A673 (cell line): ENCODE data around the gene SLC13A5.

Experiments used
- EZH2 ChIP-seq: fragments of 200-600 bp; sonication (generic); IDR thresholded peaks from 2 replicates; pipeline ENCODE4 v1.6.1; 2017; ENCODE audit warnings: borderline replicate concordance, low read depth, mild to moderate bottlenecking, mixed read lengths, antibody characterized with exemption, low read length; ENCODE audit not compliant: poor library complexity, severe bottlenecking
- TF ChIP-seq, protein P1 (sequence below): fragments of 300-800, 200-600 bp; sonication (generic); conservative IDR thresholded peaks from 2 replicates; pipeline ENCODE4 v1.5.1; 2017; ENCODE audit warnings: low read depth, mild to moderate bottlenecking, antibody characterized with exemption, low read length, moderate library complexity, mixed read lengths

DNA sequence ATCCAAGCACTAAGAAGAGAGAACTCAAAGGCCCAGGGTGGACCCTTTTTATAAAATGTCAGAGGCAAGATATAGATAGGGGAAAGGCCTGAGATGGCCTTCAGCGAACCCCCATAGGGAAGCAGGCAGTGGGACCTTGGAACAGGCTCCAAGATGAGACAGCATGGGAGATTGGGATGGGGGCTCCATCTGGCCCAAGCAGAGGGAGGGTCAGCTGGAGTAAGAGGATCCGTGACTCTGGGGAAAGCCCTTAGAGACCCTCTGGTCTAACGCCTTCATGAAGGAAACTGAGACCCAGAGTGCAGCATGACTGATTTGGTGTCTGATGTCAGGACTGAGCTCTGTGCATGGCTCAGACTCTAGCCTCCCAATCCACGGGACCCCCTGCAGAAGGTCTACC lies 30.8 kb downstream of the SLC13A5 start:
- TF ChIP-seq, protein P1, sequence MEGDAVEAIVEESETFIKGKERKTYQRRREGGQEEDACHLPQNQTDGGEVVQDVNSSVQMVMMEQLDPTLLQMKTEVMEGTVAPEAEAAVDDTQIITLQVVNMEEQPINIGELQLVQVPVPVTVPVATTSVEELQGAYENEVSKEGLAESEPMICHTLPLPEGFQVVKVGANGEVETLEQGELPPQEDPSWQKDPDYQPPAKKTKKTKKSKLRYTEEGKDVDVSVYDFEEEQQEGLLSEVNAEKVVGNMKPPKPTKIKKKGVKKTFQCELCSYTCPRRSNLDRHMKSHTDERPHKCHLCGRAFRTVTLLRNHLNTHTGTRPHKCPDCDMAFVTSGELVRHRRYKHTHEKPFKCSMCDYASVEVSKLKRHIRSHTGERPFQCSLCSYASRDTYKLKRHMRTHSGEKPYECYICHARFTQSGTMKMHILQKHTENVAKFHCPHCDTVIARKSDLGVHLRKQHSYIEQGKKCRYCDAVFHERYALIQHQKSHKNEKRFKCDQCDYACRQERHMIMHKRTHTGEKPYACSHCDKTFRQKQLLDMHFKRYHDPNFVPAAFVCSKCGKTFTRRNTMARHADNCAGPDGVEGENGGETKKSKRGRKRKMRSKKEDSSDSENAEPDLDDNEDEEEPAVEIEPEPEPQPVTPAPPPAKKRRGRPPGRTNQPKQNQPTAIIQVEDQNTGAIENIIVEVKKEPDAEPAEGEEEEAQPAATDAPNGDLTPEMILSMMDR: no peak
- TF ChIP-seq EZH2: no peak
